ENCODE measurements around the gene TBC1D5. TPM values are rescaled to one million over a fixed set of nuclear protein-coding genes. Genes with fewer than 3 reads are reported as not detected.

Gene TBC1D5
- total RNA-seq, 2 donors from 2014 or later: 46.8 to 71.1 TPM

DNA sequence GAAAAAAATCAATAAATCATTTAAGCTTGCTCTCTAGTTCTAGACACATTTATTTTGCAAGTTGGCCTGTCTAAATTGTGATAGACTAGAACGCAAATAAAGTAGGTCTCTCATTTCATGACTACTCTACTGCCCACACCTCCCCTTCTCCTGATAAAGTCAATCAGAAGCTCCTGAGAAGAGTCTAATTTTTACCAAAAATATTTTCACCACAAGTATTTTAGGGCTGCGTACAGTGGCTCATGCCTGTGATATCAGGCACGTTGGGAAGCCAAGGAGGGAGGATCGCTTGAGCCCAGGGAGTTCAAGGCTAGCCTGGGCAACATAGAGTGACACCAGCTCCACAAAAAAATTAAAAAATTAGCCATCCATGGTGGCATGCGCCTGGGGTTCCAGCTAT is 136.5 kb downstream of the TBC1D5 start:
- intact Hi-C loops (cut with DNase I): no loop called here
- 82 to 90% methylated on average over 5 of the region's 5 CpGs for WGBS, 2 donors
- Histone ChIP-seq H3K9me3 (no peaks in the 10 kb centered on the region), H3K36me3 (replicated peaks in 1 of 2; ENCODE audit: insufficient read depth in 1 of 2, low read depth in 2 of 2) (no peaks in the 10 kb centered on the region), H3K27ac (no peak overlapping the region), H3K27me3 (no peaks in the 10 kb centered on the region), H3K4me1 (no peaks in the 10 kb centered on the region), H3K4me3 (no peak overlapping the region)
- ATAC-seq (no peak), DNase-seq (no peak)
- no peak for TF ChIP-seq POLR2A (IDR thresholded peaks at IDR 0.05)
- no peak for TF ChIP-seq CTCF (IDR thresholded peaks at IDR 0.05)

- Histone ChIP-seq H3K27ac (no peak overlapping the region), H3K4me3 (no peak overlapping the region), H3K4me1 (no peaks in the 10 kb centered on the region), H3K27me3 (no peaks in the 10 kb centered on the region), H3K36me3 (replicated peaks in 1 of 2; ENCODE audit: insufficient read depth in 1 of 2, low read depth in 2 of 2) (no peaks in the 10 kb centered on the region), H3K9me3 (no peaks in the 10 kb centered on the region)
- intact Hi-C loops (cut with DNase I): no loop called here
- no peak for TF ChIP-seq POLR2A (IDR thresholded peaks at IDR 0.05)
- TF ChIP-seq CTCF (IDR thresholded peaks at IDR 0.05): no peak
- DNase-seq (no peak), ATAC-seq (no peak)
Observed at GRCh38 chr3:17605032-17605431, 137.4 kb downstream of the TBC1D5 start.

- ATAC-seq (no peak), DNase-seq (no peak)
- intact Hi-C loops (cut with DNase I): no loop called here
- WGBS, 2 donors: 98% methylated on average over 6 of the region's 6 CpGs
- no peak overlapping the region for H3K27ac ChIP-seq
- H3K4me1 ChIP-seq: no peaks in the 10 kb centered on the region
- no peaks in the 10 kb centered on the region for H3K27me3 ChIP-seq
- no peak overlapping the region for H3K4me3 ChIP-seq
- no peak for TF ChIP-seq CTCF (IDR thresholded peaks at IDR 0.05)
- H3K36me3 ChIP-seq (replicated peaks in 1 of 2; ENCODE audit: insufficient read depth in 1 of 2, low read depth in 2 of 2): no peaks in the 10 kb centered on the region
- no peaks in the 10 kb centered on the region for H3K9me3 ChIP-seq
Observed at GRCh38 chr3:17602126-17602525, 140.3 kb downstream of the TBC1D5 start.

- no peaks in the 10 kb centered on the region for H3K4me1 ChIP-seq
- WGBS, 2 donors: 86 to 98% methylated on average over 5 of the region's 5 CpGs
- H3K9me3 ChIP-seq: no peaks in the 10 kb centered on the region
- no peak overlapping the region for H3K27ac ChIP-seq
- H3K36me3 ChIP-seq (replicated peaks in 1 of 2; ENCODE audit: insufficient read depth in 1 of 2, low read depth in 2 of 2): no peaks in the 10 kb centered on the region
- DNase-seq: no peak
- no peaks in the 10 kb centered on the region for H3K27me3 ChIP-seq
- no peak overlapping the region for H3K4me3 ChIP-seq
- no peak for ATAC-seq
- TF ChIP-seq POLR2A (IDR thresholded peaks at IDR 0.05): no peak
- TF ChIP-seq CTCF (IDR thresholded peaks at IDR 0.05): no peak
- intact Hi-C loops (cut with DNase I): no loop called here
Observed at GRCh38 chr3:17592956-17593355, 149.5 kb downstream of the TBC1D5 start.

DNA sequence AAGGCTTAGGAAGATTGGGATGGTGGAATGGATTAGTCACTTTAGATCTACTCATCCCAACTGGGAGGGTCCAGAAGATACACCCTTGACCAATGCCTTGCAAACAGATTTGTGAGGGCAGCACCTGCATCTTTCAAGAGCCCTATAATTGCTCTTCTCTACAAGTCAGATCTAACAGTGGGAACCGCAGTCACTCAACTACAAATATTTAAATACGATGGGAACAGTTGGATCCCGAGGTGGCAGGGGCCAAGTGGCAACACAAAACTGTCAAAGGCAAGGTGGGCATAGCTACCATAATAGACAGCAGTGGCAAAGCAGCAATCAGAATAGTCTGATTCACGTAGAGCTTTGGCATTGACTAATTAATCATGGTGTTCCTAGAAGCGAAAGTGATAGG is 152.0 kb downstream of the TBC1D5 start:
- no peak overlapping the region for H3K4me3 ChIP-seq
- no peak for ATAC-seq

More for the DNA sequence above, 152.0 kb downstream of the TBC1D5 start:
- H3K27ac ChIP-seq: no peak overlapping the region
- no peaks in the 10 kb centered on the region for H3K27me3 ChIP-seq
- intact Hi-C loops (cut with DNase I): no loop called here
- TF ChIP-seq CTCF (IDR thresholded peaks at IDR 0.05) (no peak), POLR2A (IDR thresholded peaks at IDR 0.05) (no peak)
- H3K36me3 ChIP-seq (replicated peaks in 1 of 2; ENCODE audit: insufficient read depth in 1 of 2, low read depth in 2 of 2): no peaks in the 10 kb centered on the region
- no peak for DNase-seq
- no peaks in the 10 kb centered on the region for H3K9me3 ChIP-seq
- WGBS, 2 donors: 97 to 98% methylated on average over 5 of the region's 5 CpGs
- no peaks in the 10 kb centered on the region for H3K4me1 ChIP-seq
